NT2/D1 (cell line): Measurements from ENCODE around the gene ANKRD55.
A peak's percentile ranks its signal among the peaks of the same experiment; 100 is the strongest.
"Not testable (repeated sequence)": the region's sequence is repeated elsewhere in the genome, so short reads cannot be mapped to it uniquely, and the experiment has no call there.

Experiments
- DNase-seq: peaks from one replicate; pipeline ENCODE4 v3.0.0-alpha.2; 2011; ENCODE audit warnings: low read depth, low spot score
- H3K27me3 ChIP-seq: 2 replicates; pipeline ENCODE4 v1.6.0; 2011; ENCODE audit warnings: mild to moderate bottlenecking; ENCODE audit not compliant: insufficient read length, insufficient read depth
- H3K36me3 ChIP-seq: 2 replicates; pipeline ENCODE4 v1.6.1; 2011; ENCODE audit warnings: mild to moderate bottlenecking, low read length, mixed read lengths; ENCODE audit not compliant: insufficient read depth, insufficient read length
- H3K4me1 ChIP-seq: 2 replicates; pipeline ENCODE4 v1.5.1; 2011; ENCODE audit not compliant: insufficient read depth, insufficient read length
- H3K4me3 ChIP-seq: 2 replicates; pipeline ENCODE4 v1.5.1; 2011; ENCODE audit warnings: low read depth; ENCODE audit not compliant: insufficient read length
- H3K9ac ChIP-seq: 2 replicates; pipeline ENCODE4 v1.6.0; 2011; ENCODE audit warnings: low read depth; ENCODE audit not compliant: insufficient read length
- H3K9me3 ChIP-seq: 2 replicates; pipeline ENCODE4 v1.5.1; 2011; ENCODE audit warnings: mild to moderate bottlenecking, low read length; ENCODE audit not compliant: insufficient read depth
- SUZ12 ChIP-seq: IDR thresholded peaks from 2 replicates; pipeline ENCODE4 v1.6.1; 2011; ENCODE audit not compliant: insufficient read length, insufficient read depth; ENCODE audit errors: extremely low read depth
- YY1 ChIP-seq: IDR thresholded peaks from 2 replicates; pipeline ENCODE4 v1.6.1; 2011; ENCODE audit not compliant: insufficient read length, insufficient read depth
- ZNF274 ChIP-seq: IDR thresholded peaks from 2 replicates; pipeline ENCODE4 v1.6.1; 2011; ENCODE audit warnings: mild to moderate bottlenecking, low read depth, low read length

ANKRD55 gene

DNA sequence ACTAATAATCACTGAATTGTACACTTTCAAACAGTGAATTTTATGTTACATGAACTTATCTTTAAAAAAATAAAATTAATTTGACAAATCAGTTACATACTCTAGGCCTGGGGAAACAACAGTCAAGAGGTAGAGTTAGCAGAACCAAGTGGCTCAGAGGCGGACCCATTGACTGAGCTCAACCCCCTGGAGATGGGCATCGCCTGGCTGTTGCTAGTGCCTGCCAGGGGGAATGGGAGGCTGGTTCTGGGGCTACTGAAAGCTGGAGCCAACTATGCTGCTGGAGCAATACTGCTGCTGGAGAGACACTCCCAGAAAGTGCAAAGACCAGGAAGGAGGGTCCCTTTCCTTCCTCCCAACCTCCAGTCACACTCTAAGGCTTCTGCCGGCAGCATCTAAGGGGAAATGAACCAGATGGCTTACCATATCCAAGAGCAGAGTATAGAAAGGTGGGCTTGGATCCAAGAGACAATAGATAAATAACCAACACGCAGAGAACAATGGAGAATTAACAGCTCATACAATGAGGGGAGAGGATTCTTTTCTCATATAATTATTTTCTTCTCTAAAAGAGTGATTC is 40.3 kb upstream of the ANKRD55 start:
- Histone ChIP-seq H3K4me1 (peaks cover 5% of the 10 kb centered on the region), H3K9me3 (no peaks in the 10 kb centered on the region), H3K36me3 (no peaks in the 10 kb centered on the region), H3K27me3 (no peaks in the 10 kb centered on the region), H3K4me3 (no peak overlapping the region), H3K9ac (no peak overlapping the region)
- TF ChIP-seq SUZ12, result no peak
- no peak for TF ChIP-seq YY1
- TF ChIP-seq ZNF274, result no peak
- DNase-seq, result no peak

DNA sequence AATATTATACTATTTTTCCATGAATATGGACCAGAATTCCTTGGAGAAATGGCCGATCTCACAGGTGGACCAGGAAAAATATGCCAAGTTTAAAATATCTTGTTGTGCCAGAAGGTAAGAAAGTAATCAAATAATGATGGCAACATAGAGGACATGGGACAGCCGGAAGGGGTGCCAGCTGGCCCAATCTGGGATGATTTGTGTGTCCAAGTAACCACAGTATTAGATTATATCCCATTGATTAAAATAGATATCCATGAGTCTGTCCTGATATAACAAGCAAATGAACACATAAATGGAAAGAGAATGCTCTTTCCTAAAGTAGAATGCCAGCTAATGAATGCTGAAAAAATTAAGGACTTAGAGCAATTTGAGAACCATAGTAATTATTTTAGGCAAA is 39.6 kb upstream of the ANKRD55 start:
- H3K36me3 ChIP-seq, result no peaks in the 10 kb centered on the region
- no peaks in the 10 kb centered on the region for H3K9me3 ChIP-seq
- TF ChIP-seq ZNF274 (no peak), YY1 (no peak), SUZ12 (no peak)
- no peak overlapping the region for H3K9ac ChIP-seq
- H3K4me1 ChIP-seq, result peaks cover 3% of the 10 kb centered on the region
- DNase-seq, result no peak
- H3K27me3 ChIP-seq, result no peaks in the 10 kb centered on the region
- no peak overlapping the region for H3K4me3 ChIP-seq

DNA sequence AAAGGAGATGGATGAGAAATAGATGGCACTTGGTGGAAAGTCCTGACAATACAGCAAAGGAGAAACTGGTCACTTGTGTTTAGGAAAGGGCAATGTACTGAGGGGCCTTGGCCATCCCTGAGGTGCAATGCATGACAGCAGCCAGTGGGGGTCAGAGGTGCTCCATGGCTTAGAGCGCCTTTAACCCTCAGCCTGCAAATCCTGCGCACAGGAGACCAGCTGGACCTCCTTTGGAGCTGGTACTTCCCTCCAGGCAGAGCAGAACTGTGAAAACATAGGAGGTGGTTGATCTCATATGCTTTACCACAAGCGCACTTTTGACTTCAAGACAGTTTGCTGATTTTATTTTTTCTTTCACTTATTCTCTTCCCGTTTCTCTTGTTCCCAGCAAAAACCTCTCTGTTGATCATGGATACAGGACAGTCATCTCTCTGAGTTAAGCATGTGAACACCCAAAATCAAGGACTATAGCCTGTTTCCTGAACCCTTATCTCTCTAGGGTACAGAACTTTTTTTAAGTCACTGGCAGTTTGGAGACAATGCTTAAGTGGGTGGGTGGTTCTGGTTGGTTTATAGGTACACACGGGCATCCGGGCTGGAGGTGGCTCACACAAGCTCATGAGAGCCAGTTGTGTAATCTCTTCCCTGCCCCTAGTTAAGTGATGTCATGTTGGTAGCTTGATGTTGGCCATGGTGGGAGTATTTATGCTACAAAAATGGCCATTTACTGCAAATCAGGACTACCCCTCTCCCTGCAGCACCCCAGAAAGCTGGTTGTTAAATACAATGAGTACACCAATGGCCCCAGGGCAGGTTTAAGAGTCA is 37.6 kb upstream of the ANKRD55 start:
- H3K4me1 ChIP-seq, result peaks cover 3% of the 10 kb centered on the region

DNA sequence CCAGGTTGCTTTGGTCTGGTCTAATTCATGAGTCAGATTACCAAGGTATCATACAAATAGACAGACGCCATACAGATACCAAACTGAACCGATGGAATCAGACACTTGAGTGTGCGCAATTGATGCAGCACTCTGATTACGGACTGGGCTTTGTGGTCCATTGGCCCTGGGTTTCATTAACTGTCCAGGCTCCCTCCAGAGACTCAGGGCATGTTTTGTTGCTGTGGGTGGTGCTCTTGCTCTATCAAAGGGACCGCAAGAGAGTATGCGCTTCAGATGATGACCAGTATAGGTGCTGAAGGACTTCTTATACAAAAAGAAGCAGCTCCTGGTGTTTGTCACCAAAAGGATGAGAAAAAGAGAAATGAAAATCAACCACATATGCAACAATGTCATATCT is 36.9 kb upstream of the ANKRD55 start:
- Histone ChIP-seq H3K27me3 (no peaks in the 10 kb centered on the region), H3K36me3 (no peaks in the 10 kb centered on the region), H3K9ac (no peak overlapping the region), H3K4me1 (peaks cover 3% of the 10 kb centered on the region), H3K4me3 (no peak overlapping the region), H3K9me3 (no peaks in the 10 kb centered on the region)
- no peak for DNase-seq
- no peak for TF ChIP-seq SUZ12
- no peak for TF ChIP-seq ZNF274
- TF ChIP-seq YY1, result no peak

More for the DNA sequence above, 37.6 kb upstream of the ANKRD55 start:
- DNase-seq, result peak; percentile 74
- Histone ChIP-seq H3K36me3 (no peaks in the 10 kb centered on the region), H3K27me3 (no peaks in the 10 kb centered on the region), H3K9me3 (no peaks in the 10 kb centered on the region), H3K9ac (no peak overlapping the region), H3K4me3 (no peak overlapping the region)
- TF ChIP-seq SUZ12 (no peak), YY1 (no peak), ZNF274 (no peak)

DNA sequence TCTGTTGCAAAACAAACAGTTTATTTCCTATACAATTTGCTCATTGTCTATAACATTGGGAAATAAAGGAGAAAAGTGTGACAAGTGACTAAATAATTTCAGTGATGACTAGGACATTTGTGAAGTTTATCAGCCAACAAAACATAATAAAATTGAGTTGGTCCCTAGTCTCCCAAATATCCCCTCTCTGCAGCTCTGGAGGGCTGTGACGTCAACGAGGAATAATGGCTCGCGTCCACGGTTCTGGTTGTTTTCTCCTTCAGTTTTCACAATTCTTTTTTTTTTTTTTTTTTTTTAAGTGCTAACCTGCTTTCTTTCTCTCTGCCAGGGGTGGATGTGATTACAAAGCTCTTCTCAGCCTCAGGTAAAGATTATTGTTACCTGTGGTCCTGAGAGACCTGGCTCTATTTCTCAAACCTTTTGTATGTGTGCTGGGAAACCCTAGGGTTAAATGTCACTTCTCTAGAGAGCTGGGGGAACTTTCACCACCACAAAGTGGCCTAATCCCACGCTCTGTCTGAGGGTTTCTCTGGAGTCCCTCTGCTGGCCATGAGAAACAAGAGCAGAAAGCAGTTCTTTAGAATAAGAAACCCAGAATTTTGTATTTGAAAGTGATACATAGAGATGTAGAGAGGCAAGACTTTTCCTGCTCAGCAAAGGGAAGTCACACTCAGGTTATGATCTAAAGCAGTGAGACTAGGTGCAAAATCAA is 36.2 kb upstream of the ANKRD55 start:
- TF ChIP-seq ZNF274 (no peak), YY1 (no peak), SUZ12 (no peak)
- H3K9me3 ChIP-seq, result no peaks in the 10 kb centered on the region
- peaks cover 3% of the 10 kb centered on the region for H3K4me1 ChIP-seq
- H3K9ac ChIP-seq, result no peak overlapping the region
- H3K36me3 ChIP-seq, result no peaks in the 10 kb centered on the region
- no peaks in the 10 kb centered on the region for H3K27me3 ChIP-seq
- H3K4me3 ChIP-seq, result no peak overlapping the region
- DNase-seq, result no peak

DNA sequence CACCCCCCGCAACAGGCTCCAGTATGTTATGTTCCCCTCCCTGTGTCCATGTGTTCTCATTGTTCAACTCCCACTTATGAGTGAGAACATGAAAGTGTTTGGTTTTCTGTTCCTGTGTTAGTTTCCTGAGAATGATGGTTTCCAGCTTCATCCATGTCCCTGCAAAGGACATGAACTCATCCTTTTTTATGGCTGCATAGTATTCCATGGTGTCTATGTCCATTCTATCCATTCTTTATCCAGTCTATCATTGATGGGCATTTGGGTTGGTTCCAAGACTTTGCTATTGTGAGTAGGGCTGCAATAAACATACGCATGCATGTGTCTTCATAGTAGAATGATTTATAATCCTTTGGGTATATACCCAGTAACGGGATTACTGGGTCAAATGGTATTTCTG is 35.6 kb upstream of the ANKRD55 start:
- H3K9ac ChIP-seq, H3K4me1 ChIP-seq, H3K36me3 ChIP-seq, H3K9me3 ChIP-seq, H3K4me3 ChIP-seq, DNase-seq, H3K27me3 ChIP-seq: not testable (repeated sequence)

DNA sequence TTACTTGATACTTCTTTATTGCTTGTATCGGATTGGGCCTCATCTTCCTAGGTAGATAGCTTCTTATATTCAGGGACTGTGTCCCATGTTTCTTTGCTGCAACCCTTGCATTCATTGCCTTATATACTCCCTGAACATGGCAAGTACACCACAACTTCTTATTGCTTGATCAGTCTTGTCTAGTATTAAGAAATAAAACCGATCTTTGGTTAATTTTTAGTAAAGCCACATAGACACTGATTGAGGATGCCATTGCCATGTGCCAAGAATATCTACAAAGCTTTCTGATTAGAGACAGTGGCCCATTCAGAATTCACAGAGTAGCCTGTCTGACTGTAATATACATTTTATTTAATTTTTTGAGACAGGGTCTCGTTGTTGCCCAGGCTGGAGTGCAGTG is 34.7 kb upstream of the ANKRD55 start:
- Histone ChIP-seq H3K4me3 (no peak overlapping the region), H3K4me1 (peaks cover 5% of the 10 kb centered on the region), H3K9me3 (no peaks in the 10 kb centered on the region), H3K27me3 (no peaks in the 10 kb centered on the region), H3K36me3 (no peaks in the 10 kb centered on the region), H3K9ac (no peak overlapping the region)
- no peak for TF ChIP-seq ZNF274
- TF ChIP-seq SUZ12, result no peak
- TF ChIP-seq YY1, result no peak
- DNase-seq, result no peak
